Measurements from ENCODE around the gene MGMT. TPM values are rescaled to one million over a fixed set of nuclear protein-coding genes. Genes with fewer than 3 reads are reported as not detected.

The MGMT gene
- total and polyA plus RNA-seq, 4 donors: 28.2 to 79.1 (median 46.0) TPM

DNA sequence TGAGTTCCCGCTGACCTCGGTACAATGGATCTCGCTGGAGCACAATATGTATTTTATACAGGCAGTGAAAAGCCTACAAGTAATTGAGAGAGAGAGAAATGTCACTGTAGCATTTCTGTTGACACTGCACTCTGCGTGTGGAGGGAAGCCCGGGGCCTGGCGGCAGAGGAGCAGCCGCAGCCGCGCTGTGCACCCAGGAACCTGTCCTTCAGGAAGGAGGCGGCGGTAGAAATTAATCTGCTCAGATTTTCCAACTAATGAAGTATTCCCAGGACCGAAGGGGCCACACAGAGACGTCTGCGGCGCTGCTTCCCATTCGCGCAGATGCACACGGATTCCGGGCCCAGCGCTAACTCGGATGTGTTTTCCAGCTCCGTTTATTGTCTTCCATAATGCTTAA is 327.0 kb downstream of the MGMT start:
- DNase-seq (ENCODE audit: low spot score): no peak
- TF ChIP-seq SP1 (IDR thresholded peaks at IDR 0.05): no peak
- TF ChIP-seq NR2F2 (IDR thresholded peaks at IDR 0.05): no peak
- TF ChIP-seq HNF4A (conservative IDR thresholded peaks at IDR 0.05): no peak
- TF ChIP-seq HNF4G (IDR thresholded peaks at IDR 0.05): no peak
- TF ChIP-seq, protein P1, sequence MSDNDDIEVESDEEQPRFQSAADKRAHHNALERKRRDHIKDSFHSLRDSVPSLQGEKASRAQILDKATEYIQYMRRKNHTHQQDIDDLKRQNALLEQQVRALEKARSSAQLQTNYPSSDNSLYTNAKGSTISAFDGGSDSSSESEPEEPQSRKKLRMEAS (IDR thresholded peaks at IDR 0.05): no peak
- TF ChIP-seq RXRA (IDR thresholded peaks at IDR 0.05): no peak
- no peak for TF ChIP-seq FOXA1 (IDR thresholded peaks at IDR 0.05)
- no peak for TF ChIP-seq YY1 (IDR thresholded peaks at IDR 0.05)
- no peak for TF ChIP-seq JUND (IDR thresholded peaks at IDR 0.05)
- TF ChIP-seq RAD21 (IDR thresholded peaks at IDR 0.05): no peak
- TF ChIP-seq, protein P2, sequence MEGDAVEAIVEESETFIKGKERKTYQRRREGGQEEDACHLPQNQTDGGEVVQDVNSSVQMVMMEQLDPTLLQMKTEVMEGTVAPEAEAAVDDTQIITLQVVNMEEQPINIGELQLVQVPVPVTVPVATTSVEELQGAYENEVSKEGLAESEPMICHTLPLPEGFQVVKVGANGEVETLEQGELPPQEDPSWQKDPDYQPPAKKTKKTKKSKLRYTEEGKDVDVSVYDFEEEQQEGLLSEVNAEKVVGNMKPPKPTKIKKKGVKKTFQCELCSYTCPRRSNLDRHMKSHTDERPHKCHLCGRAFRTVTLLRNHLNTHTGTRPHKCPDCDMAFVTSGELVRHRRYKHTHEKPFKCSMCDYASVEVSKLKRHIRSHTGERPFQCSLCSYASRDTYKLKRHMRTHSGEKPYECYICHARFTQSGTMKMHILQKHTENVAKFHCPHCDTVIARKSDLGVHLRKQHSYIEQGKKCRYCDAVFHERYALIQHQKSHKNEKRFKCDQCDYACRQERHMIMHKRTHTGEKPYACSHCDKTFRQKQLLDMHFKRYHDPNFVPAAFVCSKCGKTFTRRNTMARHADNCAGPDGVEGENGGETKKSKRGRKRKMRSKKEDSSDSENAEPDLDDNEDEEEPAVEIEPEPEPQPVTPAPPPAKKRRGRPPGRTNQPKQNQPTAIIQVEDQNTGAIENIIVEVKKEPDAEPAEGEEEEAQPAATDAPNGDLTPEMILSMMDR (IDR thresholded peaks at IDR 0.05; ENCODE audit: low read depth, low read length, missing input control): no peak
- TF ChIP-seq EGR1 (IDR thresholded peaks at IDR 0.05; ENCODE audit: low read depth in 2 of 2): no peak
- TF ChIP-seq, protein P3, sequence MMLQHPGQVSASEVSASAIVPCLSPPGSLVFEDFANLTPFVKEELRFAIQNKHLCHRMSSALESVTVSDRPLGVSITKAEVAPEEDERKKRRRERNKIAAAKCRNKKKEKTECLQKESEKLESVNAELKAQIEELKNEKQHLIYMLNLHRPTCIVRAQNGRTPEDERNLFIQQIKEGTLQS (IDR thresholded peaks at IDR 0.05): no peak
- TF ChIP-seq, protein P4, sequence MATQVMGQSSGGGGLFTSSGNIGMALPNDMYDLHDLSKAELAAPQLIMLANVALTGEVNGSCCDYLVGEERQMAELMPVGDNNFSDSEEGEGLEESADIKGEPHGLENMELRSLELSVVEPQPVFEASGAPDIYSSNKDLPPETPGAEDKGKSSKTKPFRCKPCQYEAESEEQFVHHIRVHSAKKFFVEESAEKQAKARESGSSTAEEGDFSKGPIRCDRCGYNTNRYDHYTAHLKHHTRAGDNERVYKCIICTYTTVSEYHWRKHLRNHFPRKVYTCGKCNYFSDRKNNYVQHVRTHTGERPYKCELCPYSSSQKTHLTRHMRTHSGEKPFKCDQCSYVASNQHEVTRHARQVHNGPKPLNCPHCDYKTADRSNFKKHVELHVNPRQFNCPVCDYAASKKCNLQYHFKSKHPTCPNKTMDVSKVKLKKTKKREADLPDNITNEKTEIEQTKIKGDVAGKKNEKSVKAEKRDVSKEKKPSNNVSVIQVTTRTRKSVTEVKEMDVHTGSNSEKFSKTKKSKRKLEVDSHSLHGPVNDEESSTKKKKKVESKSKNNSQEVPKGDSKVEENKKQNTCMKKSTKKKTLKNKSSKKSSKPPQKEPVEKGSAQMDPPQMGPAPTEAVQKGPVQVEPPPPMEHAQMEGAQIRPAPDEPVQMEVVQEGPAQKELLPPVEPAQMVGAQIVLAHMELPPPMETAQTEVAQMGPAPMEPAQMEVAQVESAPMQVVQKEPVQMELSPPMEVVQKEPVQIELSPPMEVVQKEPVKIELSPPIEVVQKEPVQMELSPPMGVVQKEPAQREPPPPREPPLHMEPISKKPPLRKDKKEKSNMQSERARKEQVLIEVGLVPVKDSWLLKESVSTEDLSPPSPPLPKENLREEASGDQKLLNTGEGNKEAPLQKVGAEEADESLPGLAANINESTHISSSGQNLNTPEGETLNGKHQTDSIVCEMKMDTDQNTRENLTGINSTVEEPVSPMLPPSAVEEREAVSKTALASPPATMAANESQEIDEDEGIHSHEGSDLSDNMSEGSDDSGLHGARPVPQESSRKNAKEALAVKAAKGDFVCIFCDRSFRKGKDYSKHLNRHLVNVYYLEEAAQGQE (IDR thresholded peaks at IDR 0.05): no peak
- no peak for TF ChIP-seq GABPA (IDR thresholded peaks at IDR 0.05 in 1 of 2, conservative IDR thresholded peaks at IDR 0.05 in 1 of 2)
- TF ChIP-seq, protein P5, sequence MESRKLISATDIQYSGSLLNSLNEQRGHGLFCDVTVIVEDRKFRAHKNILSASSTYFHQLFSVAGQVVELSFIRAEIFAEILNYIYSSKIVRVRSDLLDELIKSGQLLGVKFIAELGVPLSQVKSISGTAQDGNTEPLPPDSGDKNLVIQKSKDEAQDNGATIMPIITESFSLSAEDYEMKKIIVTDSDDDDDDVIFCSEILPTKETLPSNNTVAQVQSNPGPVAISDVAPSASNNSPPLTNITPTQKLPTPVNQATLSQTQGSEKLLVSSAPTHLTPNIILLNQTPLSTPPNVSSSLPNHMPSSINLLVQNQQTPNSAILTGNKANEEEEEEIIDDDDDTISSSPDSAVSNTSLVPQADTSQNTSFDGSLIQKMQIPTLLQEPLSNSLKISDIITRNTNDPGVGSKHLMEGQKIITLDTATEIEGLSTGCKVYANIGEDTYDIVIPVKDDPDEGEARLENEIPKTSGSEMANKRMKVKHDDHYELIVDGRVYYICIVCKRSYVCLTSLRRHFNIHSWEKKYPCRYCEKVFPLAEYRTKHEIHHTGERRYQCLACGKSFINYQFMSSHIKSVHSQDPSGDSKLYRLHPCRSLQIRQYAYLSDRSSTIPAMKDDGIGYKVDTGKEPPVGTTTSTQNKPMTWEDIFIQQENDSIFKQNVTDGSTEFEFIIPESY (IDR thresholded peaks at IDR 0.05): no peak
- no peak for TF ChIP-seq TAF1 (conservative IDR thresholded peaks at IDR 0.05)
- TF ChIP-seq FOXA2 (IDR thresholded peaks at IDR 0.05): no peak
- peaks cover 0 to 2% (median 0%) of the 10 kb centered on the region in 4 donors for H3K9me3 ChIP-seq (ENCODE audit: control insufficient read depth in 4 of 4, low read length in 3 of 4)
- H3K27ac ChIP-seq (ENCODE audit: low read depth in 1 of 2, low read length in 2 of 2): no peak overlapping the region
- H3K4me3 ChIP-seq (ENCODE audit: low read depth in 1 of 3, low read length in 3 of 3): no peak overlapping the region
- no peak overlapping the region for H3K9ac ChIP-seq (ENCODE audit: low read depth in 1 of 2, low read length in 2 of 2)
- no peaks in the 10 kb centered on the region for H3K27me3 ChIP-seq (ENCODE audit: control insufficient read depth in 4 of 4, insufficient read depth in 4 of 4, low read length in 3 of 4)
- H3K4me1 ChIP-seq (ENCODE audit: control insufficient read depth in 4 of 4, insufficient read depth in 4 of 4, low read length in 3 of 4): peaks cover 0 to 5% (median 0%) of the 10 kb centered on the region in 4 donors
- H3K36me3 ChIP-seq (ENCODE audit: control insufficient read depth in 4 of 4, insufficient read depth in 3 of 4, low read depth in 1 of 4, low read length in 3 of 4): no peaks in the 10 kb centered on the region
- WGBS: 95% methylated on average over 22 of the region's 22 CpGs

All from liver (tissue), 9 donors.